ENCODE measurements around the gene TYW3.
"Not testable (repeated sequence)": the region's sequence is repeated elsewhere in the genome, so short reads cannot be mapped to it uniquely, and the experiment has no call there.

Gene TYW3

DNA sequence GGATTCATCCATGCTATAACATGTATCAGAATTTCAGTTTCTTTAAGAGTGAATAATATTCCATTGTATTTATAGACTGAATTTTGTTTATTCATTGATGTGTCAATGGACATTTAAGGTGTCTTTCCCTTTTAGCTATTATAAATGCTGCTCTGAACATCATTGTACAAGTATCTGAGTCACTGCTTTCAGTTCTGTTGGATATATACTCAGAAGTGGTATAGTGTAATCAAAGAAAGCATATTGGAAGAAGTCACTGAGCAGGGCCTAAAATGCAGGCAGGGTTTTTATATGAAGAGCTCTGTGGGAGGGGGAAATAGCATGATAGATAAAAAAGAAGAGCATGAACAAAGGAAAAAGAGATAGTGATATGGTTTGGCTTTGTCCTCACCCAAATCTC lies 22.5 kb downstream of the TYW3 start:
- Histone ChIP-seq H3K4me3 (no peak overlapping the region), H3K4me1 (no peaks in the 10 kb centered on the region), H3K9ac (no peak overlapping the region), H3K27me3 (no peaks in the 10 kb centered on the region), H4K20me1 (no peaks in the 10 kb centered on the region), H3K27ac (no peak overlapping the region), H3K9me3 (peaks cover 28% of the 10 kb centered on the region), H3K4me2 (no peak overlapping the region), H3K36me3 (peaks cover 95% of the 10 kb centered on the region)
- no peak for TF ChIP-seq Cebpa-rat (IDR thresholded peaks at IDR 0.05)

DNA sequence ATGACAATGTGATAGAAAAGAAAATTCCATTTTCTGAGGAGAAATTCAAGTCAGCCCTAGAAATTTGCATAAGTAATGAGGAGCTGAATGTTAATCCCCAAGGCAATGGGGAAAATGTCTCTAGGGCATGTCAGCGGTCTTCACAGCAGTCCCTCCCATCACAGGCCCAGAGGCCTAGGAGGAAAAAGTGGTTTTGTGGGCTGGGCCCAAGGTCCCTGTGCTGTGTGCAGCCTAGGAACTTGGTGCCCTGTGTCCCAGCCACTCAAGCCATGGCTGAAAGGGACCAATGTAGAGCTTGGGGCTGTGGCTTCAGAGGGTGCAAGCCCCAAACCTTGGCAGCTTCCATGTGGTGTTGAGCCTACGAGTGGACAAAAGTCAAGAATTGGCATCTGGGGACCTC lies 23.7 kb downstream of the TYW3 start:
- H3K4me3 ChIP-seq, H3K27me3 ChIP-seq, H3K4me1 ChIP-seq, H3K9ac ChIP-seq, H4K20me1 ChIP-seq, H3K4me2 ChIP-seq, H3K27ac ChIP-seq: not testable (repeated sequence)
- H3K36me3 ChIP-seq: peaks cover 93% of the 10 kb centered on the region
- H3K9me3 ChIP-seq: peaks cover 28% of the 10 kb centered on the region

DNA sequence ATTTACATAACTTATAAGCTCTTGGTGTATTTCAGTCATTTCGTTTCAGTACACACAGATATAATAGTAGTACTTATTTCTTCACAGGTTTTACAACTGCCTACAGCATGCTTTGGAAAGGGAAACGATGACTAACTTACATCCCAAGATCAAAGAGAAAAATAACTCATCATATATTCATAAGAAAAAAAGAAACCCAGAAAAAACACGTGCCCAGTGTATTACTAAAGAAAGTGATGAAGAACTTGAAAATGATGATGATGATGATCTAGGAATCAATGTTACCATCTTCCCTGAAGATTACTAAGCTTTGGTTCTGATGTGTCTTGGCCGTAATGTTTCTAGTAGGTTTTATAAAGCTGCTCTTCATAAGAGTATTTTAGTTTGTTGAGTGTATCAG lies 30.9 kb downstream of the TYW3 start:
- Histone ChIP-seq H3K4me3 (no peak overlapping the region), H3K4me2 (no peak overlapping the region), H3K27ac (no peak overlapping the region), H3K4me1 (no peaks in the 10 kb centered on the region), H4K20me1 (no peaks in the 10 kb centered on the region), H3K9ac (no peak overlapping the region), H3K9me3 (no peaks in the 10 kb centered on the region), H3K36me3 (peaks cover 52% of the 10 kb centered on the region), H3K27me3 (no peaks in the 10 kb centered on the region)
- no peak for TF ChIP-seq Cebpa-rat (IDR thresholded peaks at IDR 0.05)

DNA sequence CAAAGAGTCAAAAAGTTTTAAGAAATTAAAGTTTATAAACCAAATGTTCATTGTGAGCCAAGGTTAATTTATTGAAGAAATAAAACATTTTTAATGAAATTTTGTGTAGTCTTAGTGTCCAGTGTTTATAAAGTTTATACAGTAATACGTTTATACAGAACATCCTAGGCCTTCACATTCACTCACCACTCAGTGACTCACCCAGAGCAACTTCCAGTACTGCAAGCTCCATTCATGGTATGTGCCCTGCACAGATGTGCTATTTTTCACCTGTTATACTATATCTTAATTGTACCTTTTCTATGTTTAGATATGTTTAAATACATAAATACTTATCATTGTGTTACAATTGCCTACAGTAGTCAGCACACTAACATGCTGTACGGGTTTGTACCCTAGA lies 33.6 kb downstream of the TYW3 start:
- Histone ChIP-seq H3K36me3 (peaks cover 27% of the 10 kb centered on the region), H3K27me3 (no peaks in the 10 kb centered on the region), H3K27ac (no peak overlapping the region), H3K9ac (no peak overlapping the region), H4K20me1 (no peaks in the 10 kb centered on the region), H3K4me1 (no peaks in the 10 kb centered on the region), H3K4me2 (no peak overlapping the region), H3K9me3 (no peaks in the 10 kb centered on the region), H3K4me3 (no peak overlapping the region)
- TF ChIP-seq Cebpa-rat (IDR thresholded peaks at IDR 0.05): no peak

DNA sequence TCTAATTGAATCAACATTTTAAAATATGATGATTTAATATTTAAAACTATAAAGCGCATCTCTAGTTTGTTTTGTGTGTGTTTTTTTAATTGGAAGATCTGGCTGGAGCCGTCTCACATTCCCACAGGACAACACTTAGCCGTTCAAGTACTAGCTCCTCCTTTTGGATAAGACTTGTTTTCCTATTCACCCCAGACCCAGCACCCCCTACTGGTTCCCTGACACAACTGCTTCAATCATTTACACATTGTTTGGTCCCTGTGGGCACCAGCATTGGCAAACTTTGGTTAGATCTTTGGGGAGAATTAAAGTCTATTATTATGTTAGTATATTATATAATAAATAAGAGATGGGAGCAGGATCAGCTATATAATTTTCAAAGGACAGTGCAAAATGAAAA lies 34.5 kb downstream of the TYW3 start:
- H3K27ac ChIP-seq: no peak overlapping the region
- peaks cover 21% of the 10 kb centered on the region for H3K36me3 ChIP-seq
- no peak overlapping the region for H3K9ac ChIP-seq
- H3K4me2 ChIP-seq: no peak overlapping the region
- no peaks in the 10 kb centered on the region for H4K20me1 ChIP-seq
- H3K9me3 ChIP-seq: no peaks in the 10 kb centered on the region
- H3K4me3 ChIP-seq: no peak overlapping the region
- H3K4me1 ChIP-seq: no peaks in the 10 kb centered on the region
- TF ChIP-seq Cebpa-rat (IDR thresholded peaks at IDR 0.05): no peak
- no peaks in the 10 kb centered on the region for H3K27me3 ChIP-seq

DNA sequence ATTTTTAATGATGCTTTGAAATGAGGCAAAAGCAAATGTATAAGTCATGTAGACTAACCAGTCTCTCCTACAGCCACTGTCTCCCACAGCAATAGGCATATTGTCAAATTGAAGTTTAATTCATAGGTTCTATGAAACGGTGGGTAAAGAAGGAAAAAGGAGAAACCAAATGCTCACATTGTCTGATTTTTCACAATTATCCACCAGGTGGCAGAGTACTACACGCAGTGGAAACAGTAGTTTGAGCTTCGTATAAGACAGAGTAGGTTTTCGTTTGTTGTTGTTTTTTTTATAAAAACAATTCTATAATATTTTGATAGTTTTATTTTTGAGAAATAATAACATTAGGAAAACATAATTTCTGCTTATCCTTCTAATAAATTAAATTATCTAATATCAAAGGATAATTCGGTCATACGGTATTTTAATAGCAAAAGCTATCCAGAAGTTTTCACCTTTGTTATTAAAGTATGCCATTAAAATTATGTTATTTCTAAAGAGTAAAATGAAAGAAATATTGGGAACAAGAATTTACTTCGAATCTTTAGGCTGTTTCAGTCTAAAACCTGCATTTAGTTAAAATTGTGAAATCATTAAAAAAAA lies 39.1 kb downstream of the TYW3 start:
- H3K4me1 ChIP-seq: no peaks in the 10 kb centered on the region
- no peak for TF ChIP-seq Cebpa-rat (IDR thresholded peaks at IDR 0.05)
- no peaks in the 10 kb centered on the region for H3K36me3 ChIP-seq

DNA sequence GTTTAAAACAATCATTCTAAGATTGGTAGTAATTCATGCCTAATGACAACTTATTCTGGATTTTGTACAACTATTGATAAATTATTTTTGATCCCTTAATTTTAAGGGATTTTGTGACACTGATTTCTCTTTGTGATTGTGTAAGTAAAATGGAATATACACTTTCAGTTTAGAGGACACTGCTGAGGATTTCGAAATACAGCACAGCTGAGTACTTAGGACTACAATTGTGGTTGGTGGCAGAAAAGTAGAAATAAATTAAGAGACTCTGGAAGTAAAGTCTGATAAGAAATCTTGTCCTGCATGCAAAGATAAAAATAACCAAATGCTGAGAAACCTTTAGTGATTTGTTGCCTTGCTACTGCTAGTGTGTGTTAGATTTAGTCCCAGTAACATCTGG lies 40.0 kb downstream of the TYW3 start:
- TF ChIP-seq Cebpa-rat (IDR thresholded peaks at IDR 0.05): no peak
- no peak overlapping the region for H3K27ac ChIP-seq
- H4K20me1 ChIP-seq: no peaks in the 10 kb centered on the region
- H3K4me3 ChIP-seq: no peak overlapping the region
- H3K36me3 ChIP-seq: no peaks in the 10 kb centered on the region
- H3K9me3 ChIP-seq: no peaks in the 10 kb centered on the region
- H3K27me3 ChIP-seq: no peaks in the 10 kb centered on the region
- no peak overlapping the region for H3K4me2 ChIP-seq
- H3K9ac ChIP-seq: no peak overlapping the region
- H3K4me1 ChIP-seq: no peaks in the 10 kb centered on the region

More for the DNA sequence above, 39.1 kb downstream of the TYW3 start:
- Histone ChIP-seq H3K9me3 (no peaks in the 10 kb centered on the region), H3K9ac (no peak overlapping the region), H3K27ac (no peak overlapping the region), H4K20me1 (no peaks in the 10 kb centered on the region), H3K27me3 (no peaks in the 10 kb centered on the region), H3K4me2 (no peak overlapping the region), H3K4me3 (no peak overlapping the region)

DNA sequence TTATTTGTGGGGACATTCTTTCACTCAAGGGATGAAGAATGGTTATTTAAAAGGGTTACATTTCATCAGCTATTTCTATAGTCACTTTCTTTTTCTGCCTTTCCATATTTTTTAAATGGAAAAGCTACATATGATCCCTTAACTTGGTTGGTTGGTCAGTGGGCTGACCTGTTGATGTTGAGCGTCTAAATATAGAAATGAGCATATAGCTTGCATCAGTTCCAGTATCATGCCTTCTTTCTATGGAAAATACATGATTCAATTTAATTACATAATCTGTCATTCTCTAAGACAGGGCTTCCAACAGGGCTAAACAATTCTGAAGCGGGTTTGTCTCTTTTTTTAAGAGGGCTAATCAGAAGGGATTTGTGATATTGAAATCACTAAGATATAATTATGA lies 40.6 kb downstream of the TYW3 start:
- Histone ChIP-seq H3K27me3 (no peaks in the 10 kb centered on the region), H4K20me1 (no peaks in the 10 kb centered on the region), H3K4me2 (no peak overlapping the region), H3K36me3 (no peaks in the 10 kb centered on the region), H3K4me3 (no peak overlapping the region), H3K9ac (no peak overlapping the region), H3K27ac (no peak overlapping the region), H3K4me1 (no peaks in the 10 kb centered on the region), H3K9me3 (no peaks in the 10 kb centered on the region)
- TF ChIP-seq Cebpa-rat (IDR thresholded peaks at IDR 0.05): no peak

DNA sequence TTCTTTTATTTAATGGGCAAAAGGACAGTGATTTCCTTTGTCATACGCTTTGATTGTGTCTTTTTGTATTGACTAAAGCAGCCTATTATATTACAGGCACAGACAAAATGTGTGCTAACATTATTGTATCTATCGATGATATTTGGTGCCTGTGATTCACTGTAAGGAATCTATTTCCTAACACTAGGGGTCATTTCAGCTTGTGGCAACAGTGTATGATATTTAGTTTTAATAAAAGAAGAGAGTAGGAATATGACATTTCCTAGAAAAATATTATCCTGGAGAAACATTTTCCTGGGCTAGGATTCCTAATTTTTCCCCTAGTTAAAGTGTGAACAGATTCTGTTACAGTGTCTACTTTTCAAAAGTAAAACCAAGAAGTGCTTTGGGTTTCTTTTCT lies 42.8 kb downstream of the TYW3 start:
- Histone ChIP-seq H3K9ac (no peak overlapping the region), H3K36me3 (no peaks in the 10 kb centered on the region), H3K4me1 (no peaks in the 10 kb centered on the region), H3K27me3 (no peaks in the 10 kb centered on the region), H4K20me1 (no peaks in the 10 kb centered on the region), H3K9me3 (no peaks in the 10 kb centered on the region), H3K27ac (no peak overlapping the region), H3K4me2 (no peak overlapping the region), H3K4me3 (no peak overlapping the region)
- TF ChIP-seq Cebpa-rat (IDR thresholded peaks at IDR 0.05): no peak

DNA sequence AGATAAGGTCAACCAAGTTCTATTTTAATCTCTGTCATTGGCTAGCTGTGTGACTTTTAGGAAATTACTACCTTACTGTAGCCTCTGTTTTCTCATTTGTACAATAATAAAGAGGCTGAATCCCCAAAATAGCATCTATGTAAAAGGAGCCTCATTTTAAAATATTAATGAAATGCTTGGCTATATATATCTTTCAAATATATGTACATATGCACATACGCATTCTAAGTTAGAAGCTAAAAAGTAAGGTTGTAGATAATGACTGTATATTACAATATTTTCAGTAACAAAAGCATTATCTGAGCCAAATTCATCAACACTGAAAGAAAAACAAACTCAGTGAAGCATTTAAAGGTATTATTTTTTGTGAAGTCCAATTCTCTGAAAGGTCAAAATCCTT lies 44.6 kb downstream of the TYW3 start:
- Histone ChIP-seq H3K27me3 (no peaks in the 10 kb centered on the region), H3K9me3 (no peaks in the 10 kb centered on the region), H3K4me1 (no peaks in the 10 kb centered on the region), H3K27ac (no peak overlapping the region), H3K9ac (no peak overlapping the region), H3K4me2 (no peak overlapping the region), H3K36me3 (no peaks in the 10 kb centered on the region), H3K4me3 (no peak overlapping the region), H4K20me1 (no peaks in the 10 kb centered on the region)
- TF ChIP-seq Cebpa-rat (IDR thresholded peaks at IDR 0.05): no peak

DNA sequence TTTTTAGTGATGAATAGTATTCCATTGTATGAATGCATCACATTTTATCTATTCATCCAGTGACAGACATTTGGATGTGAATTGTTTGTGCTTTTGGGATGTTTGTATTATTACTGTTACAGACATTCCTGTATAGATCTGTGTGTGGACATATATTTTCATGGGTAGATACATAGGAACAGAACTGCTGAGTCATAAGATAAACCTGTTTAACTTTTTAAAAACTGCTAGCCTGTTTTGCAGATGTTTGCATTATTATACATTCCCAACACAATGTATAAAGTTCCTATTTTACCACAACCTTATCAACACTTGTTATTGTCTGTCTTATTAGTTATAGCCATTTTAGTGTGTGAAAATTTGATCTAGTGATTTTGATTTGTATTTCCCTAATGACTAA lies 46.8 kb downstream of the TYW3 start:
- Histone ChIP-seq H3K27ac (no peak overlapping the region), H3K4me2 (no peak overlapping the region), H3K9me3 (no peaks in the 10 kb centered on the region), H3K4me3 (no peak overlapping the region), H3K9ac (no peak overlapping the region), H4K20me1 (no peaks in the 10 kb centered on the region), H3K4me1 (no peaks in the 10 kb centered on the region), H3K27me3 (no peaks in the 10 kb centered on the region), H3K36me3 (no peaks in the 10 kb centered on the region)
- no peak for TF ChIP-seq Cebpa-rat (IDR thresholded peaks at IDR 0.05)
